Uterus (tissue), 2 donors: ENCODE data around the gene DPY30.

Experiments used
- CTCF ChIP-seq, 4 experiments: fragments of 200-600 bp in 2 of 4; fragments of 450-650 bp in 2 of 4; sonication (generic) in 2 of 4; IDR thresholded peaks; one replicate each; pipeline ENCODE4 v1.5.1; 2016 to 2019; ENCODE audit warnings: antibody characterized with exemption in 4 of 4, mild to moderate bottlenecking in 2 of 4, moderate library complexity in 1 of 4
- POLR2A ChIP-seq, 2 donors: fragments of 450-650 bp; IDR thresholded peaks; one replicate each; pipeline ENCODE4 v1.6.1; 2016; ENCODE audit warnings: antibody characterized with exemption in 2 of 2, mild to moderate bottlenecking in 1 of 2, moderate library complexity in 1 of 2

GRCh38 chr2:31979956-31980355, 59.6 kb downstream of the DPY30 start:
- TF ChIP-seq CTCF (IDR thresholded peaks at IDR 0.05), result no peak
- TF ChIP-seq POLR2A (IDR thresholded peaks at IDR 0.05), result no peak
